HFFc6 (cell line): Measurements from ENCODE around the gene TFEC. TPM values are rescaled to one million over a fixed set of nuclear protein-coding genes. Genes with fewer than 3 reads are reported as not detected.

ENCODE experiments used
- DNase-seq: peaks from one replicate; pipeline ENCODE4 v3.0.0-alpha.2; 2018
- H3K27ac Mint-ChIP-seq: 2 replicates; pipeline ENCODE4 v1.8.0; 2020; ENCODE audit warnings: mild to moderate bottlenecking, mixed read lengths
- H3K27me3 Mint-ChIP-seq: 2 replicates; pipeline ENCODE4 v1.8.0; 2021; ENCODE audit warnings: mild to moderate bottlenecking, moderate library complexity, mixed read lengths; ENCODE audit not compliant: insufficient read depth
- H3K36me3 Mint-ChIP-seq: 2 replicates; pipeline ENCODE4 v1.8.0; 2021; ENCODE audit warnings: low read depth, mixed read lengths
- H3K4me1 Mint-ChIP-seq: 2 replicates; pipeline ENCODE4 v1.8.0; 2020; ENCODE audit warnings: low read depth, mixed read lengths
- H3K4me3 Mint-ChIP-seq: 2 replicates; pipeline ENCODE4 v1.8.0; 2020; ENCODE audit warnings: mild to moderate bottlenecking, moderate library complexity, mixed read lengths
- H3K9me3 Mint-ChIP-seq: 2 replicates; pipeline ENCODE4 v1.8.0; 2020; ENCODE audit warnings: mild to moderate bottlenecking, mixed read lengths
- CTCF ChIP-seq: fragments of 200-600 bp; sonication (generic); IDR thresholded peaks from 2 replicates; pipeline ENCODE4 v1.5.0; 2021; ENCODE audit warnings: antibody characterized with exemption, mild to moderate bottlenecking
- total RNA-seq, 6 experiments: library from RNA; stranded (reverse); fragmentation: NEBNext Ultra II Directional; extraction: Animal tissue kit (Norgen Biotek cat#: 25700); gene quantifications; 2 replicates in 1 of 6; 3 replicates in 5 of 6; pipeline ENCODE4 v1.2.3, GENCODE V29; 2021

Gene TFEC
- total RNA-seq, 6 experiments from 2014 or later = 0.11 to 0.23 (median 0.17) TPM; not detected in 2

GRCh38 chr7:115951547-115951946 lies 79.0 kb downstream of the TFEC start:
- Mint-ChIP-seq H3K36me3 (no peaks in the 10 kb centered on the region), H3K27ac (no peak overlapping the region), H3K4me1 (no peaks in the 10 kb centered on the region), H3K4me3 (no peak overlapping the region), H3K9me3 (no peaks in the 10 kb centered on the region), H3K27me3 (no peaks in the 10 kb centered on the region)
- no peak for DNase-seq
- TF ChIP-seq CTCF = no peak

- H3K4me1 Mint-ChIP-seq = peaks cover 6% of the 10 kb centered on the region
Observed at GRCh38 chr7:115941703-115942268, 88.8 kb downstream of the TFEC start.

GRCh38 chr7:115940460-115941060 lies 90.0 kb downstream of the TFEC start:
- Mint-ChIP-seq H3K9me3 (no peaks in the 10 kb centered on the region), H3K27ac (no peak overlapping the region), H3K4me3 (no peak overlapping the region), H3K27me3 (no peaks in the 10 kb centered on the region), H3K4me1 (peaks cover 6% of the 10 kb centered on the region), H3K36me3 (no peaks in the 10 kb centered on the region)
- TF ChIP-seq CTCF = no peak
- DNase-seq = no peak

More at GRCh38 chr7:115941703-115942268, 88.8 kb downstream of the TFEC start:
- Mint-ChIP-seq H3K27me3 (no peaks in the 10 kb centered on the region), H3K36me3 (no peaks in the 10 kb centered on the region), H3K4me3 (no peak overlapping the region), H3K27ac (no peak overlapping the region), H3K9me3 (no peaks in the 10 kb centered on the region)
- TF ChIP-seq CTCF = no peak
- DNase-seq = peak; percentile 14

- Mint-ChIP-seq H3K9me3 (no peaks in the 10 kb centered on the region), H3K36me3 (no peaks in the 10 kb centered on the region), H3K27me3 (no peaks in the 10 kb centered on the region), H3K4me1 (peaks cover 6% of the 10 kb centered on the region), H3K27ac (no peak overlapping the region), H3K4me3 (no peak overlapping the region)
- no peak for DNase-seq
- no peak for TF ChIP-seq CTCF
Observed at GRCh38 chr7:115937960-115938359, 92.6 kb downstream of the TFEC start.

GRCh38 chr7:115933471-115933870 lies 97.1 kb downstream of the TFEC start:
- Mint-ChIP-seq H3K9me3 (no peaks in the 10 kb centered on the region), H3K4me3 (no peak overlapping the region), H3K4me1 (no peaks in the 10 kb centered on the region), H3K36me3 (no peaks in the 10 kb centered on the region), H3K27ac (no peak overlapping the region), H3K27me3 (no peaks in the 10 kb centered on the region; the same call in 1 of the 2 replicates)
- TF ChIP-seq CTCF = no peak
- DNase-seq = no peak
